Stimulated activated CD4-positive, alpha-beta T cell treated with anti-CD3 and anti-CD28 coated beads, Interleukin-2, amount 100 ng/mL, for 4 hours (primary cell): ENCODE results near the gene OPALIN.

Source experiments
- DNase-seq: peaks from one replicate; pipeline ENCODE4 v3.0.0-alpha.2; 2020; ENCODE audit warnings: low read depth

OPALIN gene

GRCh38 chr10:96374004-96374403 is 15.2 kb upstream of the OPALIN start:
- DNase-seq = no peak

- no peak for DNase-seq
Observed at GRCh38 chr10:96371356-96371755, 12.6 kb upstream of the OPALIN start.

GRCh38 chr10:96370584-96371157 is 11.9 kb upstream of the OPALIN start:
- peak; percentile 2 for DNase-seq

- no peak for DNase-seq
Observed at GRCh38 chr10:96369890-96370583, 11.2 kb upstream of the OPALIN start.

- no peak for DNase-seq
Observed at GRCh38 chr10:96368971-96369370, 10.2 kb upstream of the OPALIN start.

GRCh38 chr10:96367470-96367869 is 8.7 kb upstream of the OPALIN start:
- no peak for DNase-seq

GRCh38 chr10:96366508-96366907 is 7.7 kb upstream of the OPALIN start:
- no peak for DNase-seq

GRCh38 chr10:96365571-96365970 is 6.8 kb upstream of the OPALIN start:
- no peak for DNase-seq

GRCh38 chr10:96360766-96361165 is 2.0 kb upstream of the OPALIN start:
- no peak for DNase-seq

- no peak for DNase-seq
Observed at GRCh38 chr10:96360331-96360730, 1.5 kb upstream of the OPALIN start.

- no peak for DNase-seq
Observed at GRCh38 chr10:96359616-96360015, 814 bp upstream of the OPALIN start.

- DNase-seq = no peak
Observed at GRCh38 chr10:96357038-96357620, 1.7 kb downstream of the OPALIN start.

- no peak for DNase-seq
Observed at GRCh38 chr10:96352582-96352981, 6.2 kb downstream of the OPALIN start.

GRCh38 chr10:96352027-96352426 is 6.8 kb downstream of the OPALIN start:
- no peak for DNase-seq

- no peak for DNase-seq
Observed at GRCh38 chr10:96346295-96346694, 12.5 kb downstream of the OPALIN start.

- no peak for DNase-seq
Observed at GRCh38 chr10:96345222-96345621, 13.6 kb downstream of the OPALIN start.

- no peak for DNase-seq
Observed at GRCh38 chr10:96344178-96344577, 14.6 kb downstream of the OPALIN start.

GRCh38 chr10:96342402-96342801 is 16.4 kb downstream of the OPALIN start:
- DNase-seq = no peak

- DNase-seq = no peak
Observed at GRCh38 chr10:96341219-96342182, 17.3 kb downstream of the OPALIN start.

GRCh38 chr10:96339956-96340904 is 18.6 kb downstream of the OPALIN start:
- DNase-seq = peak; percentile 28

- DNase-seq = no peak
Observed at GRCh38 chr10:96339383-96339782, 19.4 kb downstream of the OPALIN start.
